Thoracic aorta (tissue), 2 donors: Measurements from ENCODE around the gene CCDC28B. TPM values are rescaled to one million over a fixed set of nuclear protein-coding genes. Genes with fewer than 3 reads are reported as not detected.

Source experiments
- ATAC-seq: fragments of 150-250 bp; one replicate; pipeline ENCODE4 v1.8.0; 2017; ENCODE audit warnings: low read depth; ENCODE audit not compliant: insufficient number of reproducible peaks, low FRiP score
- DNase-seq: peaks from one replicate; pipeline ENCODE4 v3.0.0-alpha.2; 2020; ENCODE audit warnings: low spot score
- H3K27ac ChIP-seq, 2 donors: fragments of 200-600 bp; sonication (generic); 1 replicate in 1 of 2; 2 replicates in 1 of 2; pipeline ENCODE4 v1.5.1; 2016; ENCODE audit warnings: mild to moderate bottlenecking in 2 of 2, moderate library complexity in 2 of 2
- H3K27me3 ChIP-seq: fragments of 200-600 bp; sonication (generic); replicated peaks from 2 replicates; pipeline ENCODE4 v1.6.0; 2016; ENCODE audit warnings: mild to moderate bottlenecking; ENCODE audit not compliant: insufficient read depth
- H3K36me3 ChIP-seq: fragments of 200-600 bp; sonication (generic); one replicate; pipeline ENCODE4 v1.5.1; 2016
- H3K4me1 ChIP-seq, 2 donors: fragments of 200-600 bp; sonication (generic); 1 replicate in 1 of 2; 2 replicates in 1 of 2; pipeline versions ENCODE4 v1.5.1 to v1.6.0; 2016; ENCODE audit warnings: low read depth in 2 of 2, mild to moderate bottlenecking in 1 of 2; ENCODE audit not compliant: control insufficient read depth in 1 of 2
- H3K4me3 ChIP-seq: fragments of 200-600 bp; sonication (generic); 2 replicates; pipeline ENCODE4 v1.5.1; 2016; ENCODE audit warnings: mild to moderate bottlenecking
- H3K9me3 ChIP-seq: fragments of 200-600 bp; sonication (generic); 2 replicates; pipeline ENCODE4 v1.5.1; 2016
- total RNA-seq, 2 donors: library from RNA; depleted of rRNA; stranded (reverse); fragments of >200 nt; gene quantifications; one replicate each; pipeline versions ENCODE4 v1.1.0 to v1.2.3, GENCODE V29; 2016
- TF ChIP-seq, protein P1 (sequence below): fragments of 200-600 bp; sonication (generic); IDR thresholded peaks from one replicate; pipeline ENCODE4 v1.5.1; 2019; ENCODE audit warnings: antibody characterized with exemption

CCDC28B gene
- total RNA-seq, 2 donors from 2014 or later = 2.0 TPM; not detected in 1

DNA sequence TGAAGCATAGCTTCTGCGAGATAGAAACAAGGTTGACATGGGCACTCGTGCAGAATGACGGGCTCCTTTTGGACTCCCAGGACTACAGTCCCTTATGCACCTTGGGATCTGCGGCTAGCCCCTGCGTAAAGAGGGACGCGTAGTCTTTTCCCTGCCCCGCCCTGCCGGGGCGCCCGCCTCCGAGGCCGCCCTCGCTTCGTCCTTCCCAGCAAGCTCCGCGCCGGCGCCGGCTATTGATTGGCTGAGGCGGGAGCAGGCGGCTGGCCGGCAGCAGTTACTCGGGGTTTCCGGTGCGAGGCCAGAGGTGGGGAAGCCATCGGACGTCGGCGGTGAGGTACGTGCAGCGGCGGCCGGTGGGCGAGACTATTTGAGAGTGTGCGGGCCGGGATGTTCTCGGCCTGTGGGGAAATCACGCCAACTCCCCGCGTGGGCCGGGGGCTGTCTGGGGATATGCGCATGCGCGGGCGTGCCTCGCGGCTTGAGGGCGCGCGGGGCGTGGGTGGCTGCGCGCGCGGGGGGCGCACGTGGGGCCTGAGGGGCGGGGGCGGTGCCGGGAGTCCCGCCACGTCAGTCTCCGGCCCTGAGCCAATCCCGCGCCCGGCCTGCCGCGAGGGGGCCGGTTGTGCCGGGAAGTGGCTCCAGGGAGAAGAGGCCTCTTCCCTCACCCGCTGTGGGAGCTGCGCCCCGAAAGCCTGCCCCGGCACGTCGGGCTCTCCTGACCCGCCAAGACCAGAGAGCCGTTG is 20.8 kb upstream of the CCDC28B start, which contains the start of gene TXLNA:
TSS of gene TXLNA (plus strand) at position 233 of the 743 bp plus-strand sequence. CDS start 671 bp downstream, outside the sequence.
- peak; percentile 85 for ATAC-seq
- DNase-seq = peak; percentile 88
- peak within 1 kb of the TSS; percentile 92 to 94 for H3K27ac ChIP-seq
- TF ChIP-seq, protein P1, sequence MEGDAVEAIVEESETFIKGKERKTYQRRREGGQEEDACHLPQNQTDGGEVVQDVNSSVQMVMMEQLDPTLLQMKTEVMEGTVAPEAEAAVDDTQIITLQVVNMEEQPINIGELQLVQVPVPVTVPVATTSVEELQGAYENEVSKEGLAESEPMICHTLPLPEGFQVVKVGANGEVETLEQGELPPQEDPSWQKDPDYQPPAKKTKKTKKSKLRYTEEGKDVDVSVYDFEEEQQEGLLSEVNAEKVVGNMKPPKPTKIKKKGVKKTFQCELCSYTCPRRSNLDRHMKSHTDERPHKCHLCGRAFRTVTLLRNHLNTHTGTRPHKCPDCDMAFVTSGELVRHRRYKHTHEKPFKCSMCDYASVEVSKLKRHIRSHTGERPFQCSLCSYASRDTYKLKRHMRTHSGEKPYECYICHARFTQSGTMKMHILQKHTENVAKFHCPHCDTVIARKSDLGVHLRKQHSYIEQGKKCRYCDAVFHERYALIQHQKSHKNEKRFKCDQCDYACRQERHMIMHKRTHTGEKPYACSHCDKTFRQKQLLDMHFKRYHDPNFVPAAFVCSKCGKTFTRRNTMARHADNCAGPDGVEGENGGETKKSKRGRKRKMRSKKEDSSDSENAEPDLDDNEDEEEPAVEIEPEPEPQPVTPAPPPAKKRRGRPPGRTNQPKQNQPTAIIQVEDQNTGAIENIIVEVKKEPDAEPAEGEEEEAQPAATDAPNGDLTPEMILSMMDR = no peak
- H3K4me3 ChIP-seq = peak within 1 kb of the TSS; percentile 82
- no peaks in the 10 kb centered on the region for H3K27me3 ChIP-seq
- no peaks in the 10 kb centered on the region for H3K9me3 ChIP-seq
- H3K36me3 ChIP-seq = peaks cover 9% of the 10 kb centered on the region
- peaks cover 20 to 49% of the 10 kb centered on the region in 2 donors for H3K4me1 ChIP-seq

DNA sequence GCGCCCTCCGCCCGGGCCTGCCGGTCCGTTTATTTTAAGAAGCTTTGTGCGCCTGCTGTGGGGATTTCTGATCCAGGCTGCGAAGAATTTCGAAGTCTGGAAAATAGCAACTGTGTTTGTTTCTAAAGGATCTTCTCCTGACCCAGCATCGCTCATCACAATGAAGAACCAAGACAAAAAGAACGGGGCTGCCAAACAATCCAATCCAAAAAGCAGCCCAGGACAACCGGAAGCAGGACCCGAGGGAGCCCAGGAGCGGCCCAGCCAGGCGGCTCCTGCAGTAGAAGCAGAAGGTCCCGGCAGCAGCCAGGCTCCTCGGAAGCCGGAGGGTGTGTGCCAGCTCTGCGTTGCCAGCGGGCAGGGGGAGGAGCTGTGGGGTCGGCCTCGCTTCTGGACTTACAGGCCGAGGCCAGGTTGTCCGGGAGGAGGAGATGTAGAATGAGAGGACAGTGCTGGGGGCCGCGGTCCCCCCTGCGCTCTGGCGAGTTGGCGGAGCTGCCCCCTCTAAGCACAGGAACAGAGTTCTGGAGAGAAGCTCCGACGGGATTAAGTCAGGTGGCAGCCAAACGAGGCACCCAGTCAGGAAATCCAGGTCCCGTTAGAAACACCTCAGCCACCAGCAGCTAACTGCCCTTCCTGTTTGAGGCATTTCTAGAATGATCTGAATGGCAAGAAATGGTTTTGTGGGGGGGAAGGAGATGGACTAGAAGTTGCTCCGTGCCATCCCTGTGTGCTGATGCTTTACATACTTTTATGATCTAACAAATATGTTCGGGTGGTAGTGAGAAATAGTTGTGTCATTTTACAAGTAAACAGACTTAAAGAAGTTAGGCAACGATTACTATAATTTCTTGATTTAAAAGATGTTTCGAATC is 20.0 kb upstream of the CCDC28B start:
- H3K36me3 ChIP-seq = peaks cover 11% of the 10 kb centered on the region
- H3K4me1 ChIP-seq = peaks cover 20 to 55% of the 10 kb centered on the region in 2 donors
- peak overlapping the region; percentile 92 to 94 for H3K27ac ChIP-seq
- H3K9me3 ChIP-seq = no peaks in the 10 kb centered on the region
- no peaks in the 10 kb centered on the region for H3K27me3 ChIP-seq
- ATAC-seq (peak; percentile 21), DNase-seq (no peak)
- peak overlapping the region; percentile 82 for H3K4me3 ChIP-seq
- TF ChIP-seq, protein P1 = no peak

DNA sequence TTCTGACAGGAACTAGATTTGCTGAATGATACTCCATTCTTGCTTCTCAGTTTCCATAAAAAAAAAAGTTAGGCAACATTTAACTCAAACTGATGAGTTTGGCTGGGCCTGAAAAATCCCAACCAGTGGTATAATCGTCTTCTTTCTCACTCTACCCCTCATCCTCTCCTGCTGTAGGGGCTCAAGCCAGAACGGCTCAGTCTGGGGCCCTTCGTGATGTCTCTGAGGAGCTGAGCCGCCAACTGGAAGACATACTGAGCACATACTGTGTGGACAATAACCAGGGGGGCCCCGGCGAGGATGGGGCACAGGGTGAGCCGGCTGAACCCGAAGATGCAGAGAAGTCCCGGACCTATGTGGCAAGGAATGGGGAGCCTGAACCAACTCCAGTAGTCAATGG is 19.3 kb upstream of the CCDC28B start:
- no peak for ATAC-seq
- Histone ChIP-seq H3K27ac (peak overlapping the region in 1 of 2 donors; percentile 92), H3K4me1 (peaks cover 20 to 55% of the 10 kb centered on the region in 2 donors)

DNA sequence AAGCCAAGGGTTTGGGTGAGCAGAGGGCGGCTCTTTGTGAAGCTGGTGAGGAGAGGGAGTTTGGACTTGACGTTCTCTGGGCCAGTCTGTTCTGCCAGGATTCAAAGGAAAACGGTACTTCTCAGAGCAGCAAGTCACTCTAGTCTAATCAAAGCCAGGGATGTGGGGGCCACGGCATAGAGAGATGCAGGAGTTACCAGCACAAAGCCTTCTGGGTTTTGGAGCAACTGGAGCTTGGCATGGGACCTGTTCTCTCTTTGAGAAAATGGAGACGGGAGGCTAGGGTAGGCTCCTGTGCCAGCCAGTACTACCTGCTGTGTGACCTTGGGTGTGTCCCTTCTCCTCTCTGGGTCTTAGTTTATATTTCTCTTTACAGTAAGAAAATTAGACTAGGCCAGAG is 18.8 kb upstream of the CCDC28B start:
- H3K36me3 ChIP-seq = peaks cover 11% of the 10 kb centered on the region
- TF ChIP-seq, protein P1 = no peak
- H3K9me3 ChIP-seq = no peaks in the 10 kb centered on the region
- no peak overlapping the region for H3K27ac ChIP-seq
- no peaks in the 10 kb centered on the region for H3K27me3 ChIP-seq
- H3K4me3 ChIP-seq = peak overlapping the region; percentile 82
- peaks cover 20 to 55% of the 10 kb centered on the region in 2 donors for H3K4me1 ChIP-seq
- DNase-seq (no peak), ATAC-seq (no peak)

More for the DNA sequence above, 19.3 kb upstream of the CCDC28B start:
- Histone ChIP-seq H3K27me3 (no peaks in the 10 kb centered on the region), H3K36me3 (peaks cover 11% of the 10 kb centered on the region), H3K9me3 (no peaks in the 10 kb centered on the region), H3K4me3 (peak overlapping the region; percentile 82)
- TF ChIP-seq, protein P1 = no peak
- DNase-seq = no peak

DNA sequence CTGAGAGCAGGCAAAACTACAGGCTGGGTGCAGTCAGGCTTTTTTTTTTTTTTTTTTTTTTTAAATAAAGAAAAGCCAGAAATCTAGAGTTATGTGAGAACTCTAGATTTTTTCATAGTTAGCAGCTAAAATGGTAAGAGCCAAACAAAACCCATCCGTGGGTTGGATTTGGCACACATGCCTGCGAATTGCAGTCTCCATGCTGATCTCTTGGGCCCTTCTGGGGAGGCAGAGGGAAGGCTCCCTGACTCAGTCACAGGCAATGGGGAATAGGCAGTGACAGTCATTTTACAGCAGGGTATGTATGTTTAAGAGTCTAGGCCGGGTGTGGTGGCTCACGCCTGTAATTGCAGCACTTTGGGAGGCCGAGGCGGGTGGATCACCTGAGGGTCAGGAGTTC is 18.3 kb upstream of the CCDC28B start:
- Histone ChIP-seq H3K4me1 (peaks cover 20 to 55% of the 10 kb centered on the region in 2 donors), H3K27me3 (no peaks in the 10 kb centered on the region), H3K36me3 (peaks cover 15% of the 10 kb centered on the region), H3K4me3 (peak overlapping the region; percentile 82), H3K9me3 (no peaks in the 10 kb centered on the region), H3K27ac (no peak overlapping the region)
- TF ChIP-seq, protein P1 = no peak
- DNase-seq (no peak), ATAC-seq (no peak)
